OCI-LY3 (cell line): ENCODE data around the gene SEC31B.

Source experiments
- H2AFZ ChIP-seq: fragments of 200-600, 300-600 bp; shearing (Covaris generic); 2 replicates; pipeline ENCODE4 v1.6.0; 2014; ENCODE audit warnings: antibody characterized with exemption, low read depth, low read length
- H3K27ac ChIP-seq: fragments of 200-600, 300-600 bp; sonication (generic); 2 replicates; pipeline ENCODE4 v1.5.1; 2014; ENCODE audit warnings: mild to moderate bottlenecking, low read length, moderate library complexity, mixed read lengths
- H3K27me3 ChIP-seq: fragments of 200-600, 300-600 bp; sonication (generic); 2 replicates; pipeline ENCODE4 v1.6.1; 2014; ENCODE audit warnings: low read depth, low read length, mixed read lengths
- H3K36me3 ChIP-seq: fragments of 200-600, 300-600 bp; sonication (generic); replicated peaks from 2 replicates; pipeline ENCODE3; 2014; ENCODE audit warnings: low read depth, low read length, mixed read lengths
- H3K4me1 ChIP-seq: fragments of 300-600, 200-600 bp; sonication (generic); 2 replicates; pipeline ENCODE4 v1.6.1; 2014; ENCODE audit warnings: low read length, mixed read lengths
- H3K4me2 ChIP-seq: fragments of 200-600, 300-600 bp; sonication (generic); 2 replicates; pipeline ENCODE4 v1.6.1; 2014; ENCODE audit warnings: low read length, mixed read lengths
- H3K4me3 ChIP-seq: fragments of 300-600, 200-600 bp; sonication (generic); 2 replicates; pipeline ENCODE4 v1.5.1; 2014; ENCODE audit warnings: antibody characterized with exemption, mild to moderate bottlenecking, low read length, moderate library complexity
- H3K79me2 ChIP-seq: fragments of 300-600, 200-600 bp; shearing (Covaris generic); 2 replicates; pipeline ENCODE4 v1.6.1; 2014; ENCODE audit warnings: mild to moderate bottlenecking, low read length, mixed read lengths
- H3K9ac ChIP-seq: fragments of 300-600, 200-600 bp; shearing (Covaris generic); 2 replicates; pipeline ENCODE4 v1.6.0; 2014; ENCODE audit warnings: mild to moderate bottlenecking, low read length, moderate library complexity
- H3K9me3 ChIP-seq: fragments of 200-600, 300-600 bp; shearing (Covaris generic); 2 replicates; pipeline ENCODE4 v1.6.1; 2014; ENCODE audit warnings: low read length, mixed read lengths; ENCODE audit not compliant: insufficient read depth
- H4K20me1 ChIP-seq: fragments of 200-600, 300-600 bp; sonication (generic); 2 replicates; pipeline ENCODE4 v1.6.1; 2016; ENCODE audit warnings: low read length, mixed read lengths; ENCODE audit not compliant: insufficient read depth
- CTCF ChIP-seq: fragments of 200-600, 300-600 bp; sonication (generic); IDR thresholded peaks from 2 replicates; pipeline ENCODE4 v1.5.1; 2014; ENCODE audit warnings: antibody characterized with exemption, low read length, low read depth
- EZH2phosphoT487 ChIP-seq: fragments of 200-600 bp; shearing (Covaris generic); IDR thresholded peaks from 2 replicates; pipeline ENCODE4 v1.6.1; 2018; ENCODE audit warnings: antibody characterized with exemption, mixed run types, low read depth

Gene SEC31B

GRCh38 chr10:100510533-100511308, 8.9 kb downstream of the SEC31B start:
- no peak for TF ChIP-seq CTCF
- no peak for TF ChIP-seq EZH2phosphoT487
- no peaks in the 10 kb centered on the region for H3K79me2 ChIP-seq
- H3K27ac ChIP-seq, result no peak overlapping the region
- no peaks in the 10 kb centered on the region for H3K4me1 ChIP-seq
- no peak overlapping the region for H3K4me2 ChIP-seq
- no peak overlapping the region for H3K9ac ChIP-seq
- no peaks in the 10 kb centered on the region for H4K20me1 ChIP-seq
- no peaks in the 10 kb centered on the region for H3K9me3 ChIP-seq
- no peaks in the 10 kb centered on the region for H3K27me3 ChIP-seq
- H3K36me3 ChIP-seq, result no peaks in the 10 kb centered on the region
- H3K4me3 ChIP-seq, result no peak overlapping the region
- no peak overlapping the region for H2AFZ ChIP-seq

- H2AFZ ChIP-seq, result no peak overlapping the region
- no peak overlapping the region for H3K27ac ChIP-seq
- no peak overlapping the region for H3K4me3 ChIP-seq
- H4K20me1 ChIP-seq, result no peaks in the 10 kb centered on the region
- no peak overlapping the region for H3K4me2 ChIP-seq
- no peak overlapping the region for H3K9ac ChIP-seq
- TF ChIP-seq CTCF, result no peak
- no peak for TF ChIP-seq EZH2phosphoT487
- no peaks in the 10 kb centered on the region for H3K4me1 ChIP-seq
- H3K27me3 ChIP-seq, result no peaks in the 10 kb centered on the region
- H3K79me2 ChIP-seq, result no peaks in the 10 kb centered on the region
- H3K9me3 ChIP-seq, result no peaks in the 10 kb centered on the region
- no peaks in the 10 kb centered on the region for H3K36me3 ChIP-seq
These were observed 10.3 kb downstream of the SEC31B start for GRCh38 chr10:100509241-100509840.

- Histone ChIP-seq H3K27me3 (no peaks in the 10 kb centered on the region), H3K9me3 (no peaks in the 10 kb centered on the region), H3K4me1 (no peaks in the 10 kb centered on the region), H2AFZ (no peak overlapping the region), H3K4me3 (no peak overlapping the region), H3K4me2 (no peak overlapping the region), H3K36me3 (no peaks in the 10 kb centered on the region), H3K79me2 (no peaks in the 10 kb centered on the region), H3K27ac (no peak overlapping the region), H3K9ac (no peak overlapping the region), H4K20me1 (no peaks in the 10 kb centered on the region)
- TF ChIP-seq EZH2phosphoT487, result no peak
- peak; percentile 57 for TF ChIP-seq CTCF
These were observed 10.9 kb downstream of the SEC31B start for GRCh38 chr10:100508691-100509150.

GRCh38 chr10:100508266-100508665, 11.4 kb downstream of the SEC31B start:
- Histone ChIP-seq H3K4me3 (no peak overlapping the region), H2AFZ (no peak overlapping the region), H3K79me2 (no peaks in the 10 kb centered on the region), H4K20me1 (no peaks in the 10 kb centered on the region), H3K4me1 (no peaks in the 10 kb centered on the region), H3K36me3 (no peaks in the 10 kb centered on the region), H3K9ac (no peak overlapping the region), H3K27ac (no peak overlapping the region), H3K9me3 (no peaks in the 10 kb centered on the region), H3K27me3 (no peaks in the 10 kb centered on the region), H3K4me2 (no peak overlapping the region)
- TF ChIP-seq EZH2phosphoT487, result no peak
